Germinal center (tissue), 1 donor: ENCODE data around the gene CLDN7.

Source experiments
- DNase-seq: peaks from one replicate; pipeline ENCODE4 v3.0.0; 2012; ENCODE audit warnings: mixed read lengths, low spot score

Gene CLDN7

GRCh38 chr17:7285679-7286078 lies 23.4 kb upstream of the CLDN7 start:
- no peak for DNase-seq

- DNase-seq: no peak
Observed at GRCh38 chr17:7284911-7285310, 22.6 kb upstream of the CLDN7 start.

- no peak for DNase-seq
Observed at GRCh38 chr17:7283471-7284216, 21.4 kb upstream of the CLDN7 start.

GRCh38 chr17:7282752-7283321 lies 20.6 kb upstream of the CLDN7 start:
- no peak for DNase-seq

GRCh38 chr17:7281953-7282751 lies 19.9 kb upstream of the CLDN7 start:
- DNase-seq: no peak

DNA sequence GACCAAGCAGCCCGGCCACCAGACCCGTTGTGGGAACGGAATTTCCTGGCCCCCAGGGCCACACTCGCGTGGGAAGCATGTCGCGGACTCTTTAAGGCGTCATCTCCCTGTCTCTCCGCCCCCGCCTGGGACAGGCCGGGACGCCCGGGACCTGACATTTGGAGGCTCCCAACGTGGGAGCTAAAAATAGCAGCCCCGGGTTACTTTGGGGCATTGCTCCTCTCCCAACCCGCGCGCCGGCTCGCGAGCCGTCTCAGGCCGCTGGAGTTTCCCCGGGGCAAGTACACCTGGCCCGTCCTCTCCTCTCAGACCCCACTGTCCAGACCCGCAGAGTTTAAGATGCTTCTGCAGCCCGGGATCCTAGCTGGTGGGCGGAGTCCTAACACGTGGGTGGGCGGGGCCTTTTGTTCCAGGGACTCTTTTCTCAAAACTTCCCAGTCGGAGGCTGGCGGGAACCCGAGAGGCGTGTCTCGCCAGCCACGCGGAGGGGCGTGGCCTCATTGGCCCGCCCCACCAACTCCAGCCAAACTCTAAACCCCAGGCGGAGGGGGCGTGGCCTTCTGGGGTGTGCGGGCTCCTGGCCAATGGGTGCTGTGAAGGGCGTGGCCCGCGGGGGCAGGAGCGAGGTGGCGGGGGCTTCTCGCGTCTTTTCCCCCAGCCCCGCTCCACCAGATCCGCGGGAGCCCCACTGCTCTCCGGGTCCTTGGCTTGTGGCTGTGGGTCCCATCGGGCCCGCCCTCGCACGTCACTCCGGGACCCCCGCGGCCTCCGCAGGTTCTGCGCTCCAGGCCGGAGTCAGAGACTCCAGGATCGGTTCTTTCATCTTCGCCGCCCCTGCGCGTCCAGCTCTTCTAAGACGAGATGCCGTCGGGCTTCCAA lies 19.0 kb upstream of the CLDN7 start, which contains the start of gene SLC2A4:
SLC2A4 (plus strand) TSS at position 645 of the 879 bp plus-strand sequence; CDS start at position 862, 217 bp downstream.
- peak; percentile 95 for DNase-seq

DNA sequence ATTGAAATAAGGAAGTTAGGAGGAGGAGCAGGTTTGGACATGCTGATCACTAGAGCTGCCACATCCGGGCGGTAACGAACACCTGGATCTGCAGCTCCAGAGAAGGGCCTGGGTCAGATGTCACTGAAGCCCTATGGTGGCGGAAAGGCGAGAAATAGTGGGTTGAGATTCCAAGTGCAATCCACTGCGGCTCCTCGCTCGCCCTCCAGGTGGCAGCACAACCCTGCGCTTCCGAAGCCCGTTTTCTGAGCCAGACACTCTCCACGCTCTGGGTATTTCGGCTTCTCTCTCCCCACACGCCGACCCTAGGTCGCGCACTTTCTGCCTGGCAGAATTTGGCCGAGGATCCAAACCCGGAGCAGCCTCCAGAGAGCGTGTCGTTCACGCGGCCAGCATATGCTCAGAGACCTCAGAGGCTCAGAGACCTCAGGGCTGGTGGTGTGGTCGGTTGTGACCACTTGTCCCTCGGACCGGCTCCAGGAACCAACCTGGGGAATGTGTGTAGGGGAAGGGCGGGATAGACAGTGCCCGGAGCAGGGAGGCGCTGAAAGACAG lies 18.3 kb upstream of the CLDN7 start:
- peak; percentile 87 for DNase-seq

DNA sequence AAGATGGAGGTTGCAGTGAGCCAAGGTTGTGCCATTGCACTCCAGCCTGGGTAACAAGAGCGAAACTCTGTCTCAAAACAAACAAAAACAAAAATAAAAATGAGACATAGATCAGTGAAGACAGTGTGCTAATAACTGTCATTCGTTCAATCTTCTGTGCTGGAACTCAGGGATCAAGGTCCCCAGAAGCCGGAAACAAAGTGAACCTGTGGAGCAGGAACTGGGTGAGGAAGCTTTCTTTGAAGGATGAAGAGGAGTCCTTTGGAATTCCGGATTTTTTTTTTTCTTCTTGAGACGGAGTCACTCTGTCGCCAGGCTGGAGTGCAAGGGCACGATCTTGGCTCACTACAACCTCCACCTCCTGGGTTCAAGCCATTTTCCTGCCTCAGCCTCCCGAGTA lies 17.2 kb upstream of the CLDN7 start:
- DNase-seq: no peak

GRCh38 chr17:7266784-7267183 lies 4.5 kb upstream of the CLDN7 start:
- DNase-seq: no peak

DNA sequence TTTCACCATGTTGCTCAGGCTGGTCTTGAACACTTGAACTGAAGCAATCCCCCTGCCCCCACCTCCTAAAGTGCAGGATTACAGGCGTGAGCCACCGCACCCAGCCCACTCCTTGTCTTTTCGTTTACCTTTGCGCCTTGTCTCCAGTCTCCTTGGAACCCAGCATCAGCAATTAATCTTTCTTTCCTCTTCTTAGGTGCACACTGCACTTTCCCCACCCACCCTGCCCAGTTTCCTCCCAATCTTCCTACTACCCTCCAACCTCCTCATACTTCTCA lies 1.5 kb upstream of the CLDN7 start:
- DNase-seq: no peak

GRCh38 chr17:7262935-7263800 lies 890 bp upstream of the CLDN7 start:
- peak; percentile 18 for DNase-seq

- DNase-seq: peak; percentile 36
Observed at GRCh38 chr17:7261379-7262191, 693 bp downstream of the CLDN7 start.

DNA sequence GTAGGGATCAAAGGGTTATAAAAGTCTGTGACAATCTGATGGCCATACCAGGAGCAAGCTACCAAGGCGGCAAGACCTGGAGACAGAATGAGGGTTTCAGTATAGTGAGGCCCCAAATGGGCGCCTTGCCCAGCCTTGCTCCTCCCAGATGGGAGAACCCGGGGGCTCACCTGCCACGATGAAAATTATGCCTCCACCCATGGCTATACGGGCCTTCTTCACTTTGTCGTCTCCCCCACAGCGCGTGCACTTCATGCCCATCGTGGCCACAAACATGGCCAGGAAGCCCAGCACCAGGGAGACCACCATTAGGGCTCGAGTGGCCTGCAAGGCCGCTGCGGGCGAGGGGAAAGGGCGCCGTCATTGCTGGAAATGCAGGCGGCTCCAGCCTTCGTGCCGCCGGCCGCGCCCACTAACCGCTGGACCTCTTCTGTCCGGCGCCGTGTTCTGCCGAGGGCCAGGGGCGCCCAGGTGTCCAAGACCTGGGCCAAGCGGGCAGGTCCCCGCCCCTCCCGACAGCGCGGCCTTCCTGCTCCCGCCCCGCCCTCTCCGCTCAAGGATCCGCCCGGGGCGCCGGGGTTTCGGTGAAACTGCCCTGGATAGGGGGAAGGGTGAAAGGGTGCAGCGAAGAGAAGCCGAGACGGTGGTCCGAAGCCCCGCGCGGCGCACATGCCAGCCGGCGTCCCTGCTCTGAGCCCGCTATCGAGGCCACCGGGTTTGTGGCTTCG lies 1.5 kb downstream of the CLDN7 start:
- DNase-seq: no peak

DNA sequence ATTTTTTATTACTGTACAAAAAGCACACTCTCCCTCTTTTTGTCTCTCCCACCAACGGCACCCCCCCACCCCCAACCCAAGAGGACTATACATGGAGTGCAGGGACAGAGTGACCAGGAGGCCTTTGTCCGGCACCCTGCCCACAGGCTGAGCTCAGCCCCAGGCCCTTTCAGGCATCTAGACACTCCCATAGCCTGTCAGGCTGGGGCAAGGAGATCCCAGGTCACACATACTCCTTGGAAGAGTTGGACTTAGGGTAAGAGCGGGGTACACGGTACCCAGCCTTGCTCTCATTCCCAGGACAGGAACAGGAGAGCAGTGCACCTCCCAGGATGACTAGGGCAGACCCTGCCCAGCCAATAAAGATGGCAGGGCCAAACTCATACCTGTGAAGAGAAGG lies 2.1 kb downstream of the CLDN7 start:
- DNase-seq: no peak

DNA sequence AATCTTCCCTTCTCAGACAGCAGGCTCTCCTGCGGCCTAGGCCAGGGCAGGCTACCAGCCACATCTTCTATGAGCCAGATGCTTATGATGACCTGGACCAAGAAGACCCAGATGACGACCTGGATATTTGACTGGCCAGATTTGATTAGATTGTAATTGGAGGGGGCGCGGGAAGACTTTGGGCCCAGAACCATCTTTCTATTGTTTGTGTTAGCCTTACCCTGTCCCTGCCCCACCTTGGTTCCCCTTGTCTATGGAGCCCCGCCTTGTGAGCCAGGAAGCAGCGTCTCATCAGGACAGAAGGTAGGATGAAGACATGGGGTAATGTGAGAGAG lies 2.8 kb downstream of the CLDN7 start:
- no peak for DNase-seq

DNA sequence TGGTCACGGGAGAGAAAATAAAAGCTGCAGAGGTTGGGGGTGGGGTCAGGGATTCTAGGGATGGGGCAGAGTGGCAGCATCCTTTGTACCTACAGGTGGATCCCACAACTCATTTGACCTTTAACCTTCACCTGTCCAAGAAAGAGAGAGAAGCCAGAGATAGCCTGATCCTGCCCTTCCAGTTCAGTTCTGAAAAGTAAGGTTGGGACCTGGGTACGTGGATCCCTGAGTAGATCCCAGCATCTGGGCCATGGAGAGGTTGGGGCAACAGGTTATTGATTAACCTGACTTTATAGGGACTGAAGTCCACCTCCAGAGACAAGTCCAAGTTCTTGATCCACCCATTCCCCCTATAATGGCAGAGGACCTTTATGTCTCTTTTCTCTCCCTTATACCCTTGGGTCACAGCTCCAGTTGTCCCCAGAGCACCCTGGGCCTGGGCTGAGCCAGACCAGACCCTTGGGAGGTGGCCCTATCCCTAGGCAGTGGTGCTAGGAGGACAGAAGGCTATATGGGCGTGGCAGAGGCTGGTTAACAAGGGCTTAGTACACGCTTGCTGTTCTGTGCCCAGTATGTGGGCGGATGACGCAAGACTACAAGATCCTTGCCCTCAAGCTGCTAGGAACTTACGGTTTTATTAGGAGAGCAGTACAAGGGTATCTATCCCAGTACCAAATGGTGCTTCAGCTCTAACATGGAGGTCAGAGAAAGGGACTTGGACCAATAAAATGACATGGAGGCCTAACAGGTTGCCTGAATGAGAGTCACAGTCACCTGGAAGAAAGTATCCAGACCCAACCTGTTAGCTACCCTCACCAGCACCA lies 3.3 kb downstream of the CLDN7 start:
- DNase-seq: no peak

- DNase-seq: no peak
Observed at GRCh38 chr17:7256766-7257456, 5.4 kb downstream of the CLDN7 start.

DNA sequence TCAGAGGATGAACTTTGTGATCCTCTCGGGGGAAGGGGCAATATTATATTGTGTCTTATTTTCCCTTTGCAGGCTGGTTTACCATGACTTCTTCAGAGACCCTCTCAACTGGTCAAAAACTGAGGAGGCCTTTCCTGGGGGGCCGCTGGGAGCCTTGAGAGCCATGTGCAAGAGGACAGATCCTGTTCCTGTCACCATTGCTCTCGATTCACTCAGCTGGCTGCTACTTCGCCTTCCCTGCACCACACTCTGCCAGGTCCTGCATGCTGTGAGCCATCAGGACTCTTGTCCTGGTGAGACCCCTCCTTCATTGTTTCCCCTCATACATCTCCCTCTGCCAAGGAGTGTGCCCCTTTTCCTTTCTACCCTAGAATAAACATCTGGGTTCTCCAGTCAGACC lies 7.8 kb downstream of the CLDN7 start:
- no peak for DNase-seq
